HG02981 (cell line): ENCODE results near the gene ABCC4.
"Not testable (repeated sequence)": the region's sequence is repeated elsewhere in the genome, so short reads cannot be mapped to it uniquely, and the experiment has no call there.

Experiments used
- ATAC-seq: cut with Tn5 transposase; IDR thresholded peaks from one replicate; pipeline ENCODE4 v1.9.1; 2021; ENCODE audit warnings: mild to moderate bottlenecking, moderate library complexity; ENCODE audit not compliant: unreplicated experiment

Gene ABCC4

GRCh38 chr13:95174517-95174916 is 126.7 kb downstream of the ABCC4 start:
- no peak for ATAC-seq

- ATAC-seq, result no peak
Measured at GRCh38 chr13:95168191-95168590, 133.1 kb downstream of the ABCC4 start.

GRCh38 chr13:95167003-95167402 is 134.2 kb downstream of the ABCC4 start:
- not testable (repeated sequence) for ATAC-seq

GRCh38 chr13:95164830-95165229 is 136.4 kb downstream of the ABCC4 start:
- no peak for ATAC-seq

GRCh38 chr13:95160112-95160906 is 140.9 kb downstream of the ABCC4 start:
- ATAC-seq, result peak; percentile 42

GRCh38 chr13:95159458-95159857 is 141.8 kb downstream of the ABCC4 start:
- no peak for ATAC-seq

GRCh38 chr13:95156208-95156607 is 145.0 kb downstream of the ABCC4 start:
- ATAC-seq, result no peak

- no peak for ATAC-seq
Measured at GRCh38 chr13:95155504-95155903, 145.7 kb downstream of the ABCC4 start.

- ATAC-seq, result no peak
Measured at GRCh38 chr13:95155093-95155492, 146.2 kb downstream of the ABCC4 start.

- no peak for ATAC-seq
Measured at GRCh38 chr13:95154413-95154886, 146.8 kb downstream of the ABCC4 start.

- no peak for ATAC-seq
Measured at GRCh38 chr13:95153647-95154412, 147.4 kb downstream of the ABCC4 start.

- no peak for ATAC-seq
Measured at GRCh38 chr13:95151942-95152587, 149.2 kb downstream of the ABCC4 start.

- no peak for ATAC-seq
Measured at GRCh38 chr13:95150555-95150954, 150.7 kb downstream of the ABCC4 start.

GRCh38 chr13:95146486-95146885 is 154.8 kb downstream of the ABCC4 start:
- ATAC-seq, result no peak

- no peak for ATAC-seq
Measured at GRCh38 chr13:95145587-95145986, 155.7 kb downstream of the ABCC4 start.

- ATAC-seq, result no peak
Measured at GRCh38 chr13:95140502-95140901, 160.7 kb downstream of the ABCC4 start.

GRCh38 chr13:95138876-95139585 is 162.2 kb downstream of the ABCC4 start:
- ATAC-seq, result no peak

- ATAC-seq, result peak; percentile 95
Measured at GRCh38 chr13:95137096-95137495, 164.2 kb downstream of the ABCC4 start.

- no peak for ATAC-seq
Measured at GRCh38 chr13:95136638-95137037, 164.6 kb downstream of the ABCC4 start.

GRCh38 chr13:95133498-95133897 is 167.8 kb downstream of the ABCC4 start:
- no peak for ATAC-seq

- no peak for ATAC-seq
Measured at GRCh38 chr13:95129004-95129403, 172.2 kb downstream of the ABCC4 start.
